ENCODE measurements around the gene TGFBR3. TPM values are rescaled to one million over a fixed set of nuclear protein-coding genes. Genes with fewer than 3 reads are reported as not detected.
"Not testable (repeated sequence)": the region's sequence is repeated elsewhere in the genome, so short reads cannot be mapped to it uniquely, and the experiment has no call there.

The TGFBR3 gene
- total and polyA plus RNA-seq, 2 of the 8 experiments (the other 6 are each of a cell fraction or from before 2014, with no cell fraction given) = 2.0 to 6.1 TPM

DNA sequence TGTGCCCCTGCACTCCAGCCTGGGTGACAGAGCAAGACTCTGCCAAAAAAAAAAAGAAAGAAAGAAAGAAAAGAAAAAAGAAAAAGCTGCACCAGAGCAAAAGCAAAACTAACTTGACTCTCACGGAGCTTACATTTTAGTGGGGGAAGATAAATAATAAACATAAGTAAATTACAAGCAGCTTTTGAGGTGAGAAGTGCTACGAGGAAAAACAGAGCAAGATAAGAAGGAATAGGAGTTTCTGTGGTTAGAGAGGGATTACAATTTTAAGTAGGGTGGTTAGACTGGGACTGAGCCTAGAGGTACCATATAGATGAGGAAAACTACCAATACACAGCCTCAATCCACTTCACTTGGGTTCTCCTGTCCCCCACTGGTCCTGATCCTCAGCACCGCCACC, 43.9 kb downstream of the TGFBR3 start:
- Histone ChIP-seq H3K56ac (replicated peaks; ENCODE audit: insufficient read length, low read depth, low read length) (no peak overlapping the region), H2BK12ac (ENCODE audit: low read depth, low read length) (no peak overlapping the region), H3K27me3 (replicated peaks in 1 of 4; ENCODE audit: control insufficient read depth in 3 of 4, extremely low read depth in 1 of 4, insufficient read depth in 3 of 4, low read length in 3 of 4) (no peaks in the 10 kb centered on the region), H3K9ac (replicated peaks in 1 of 4; ENCODE audit: extremely low read depth in 1 of 4, low read depth in 3 of 4, low read length in 3 of 4) (no peak overlapping the region), H3K23me2 (ENCODE audit: low read depth, low read length) (no peaks in the 10 kb centered on the region), H2AFZ (ENCODE audit: low read length) (no peak overlapping the region), H2BK20ac (ENCODE audit: low read length) (no peak overlapping the region), H3K18ac (ENCODE audit: extremely low read depth, low read length) (no peak overlapping the region), H3K27ac (ENCODE audit: low read depth, low read length) (no peak overlapping the region), H3K9me3 (ENCODE audit: insufficient read depth in 2 of 2, low read depth in 1 of 2, low read length in 1 of 2) (no peaks in the 10 kb centered on the region), H2BK5ac (ENCODE audit: low read depth, low read length) (no peak overlapping the region), H3K23ac (ENCODE audit: insufficient read length) (no peak overlapping the region), H3K4me2 (ENCODE audit: insufficient read depth in 1 of 2, low read depth in 2 of 2, low read length in 2 of 2) (no peak overlapping the region), H3K4me1 (replicated peaks in 1 of 4; ENCODE audit: control insufficient read depth in 3 of 4, insufficient read depth in 4 of 4, low read length in 3 of 4) (no peaks in the 10 kb centered on the region; a peak in 1 of 7 replicates), H4K5ac (ENCODE audit: insufficient read length, low read depth, low read length) (no peak overlapping the region), H3K14ac (ENCODE audit: insufficient read length) (no peak overlapping the region), H2BK120ac (replicated peaks; ENCODE audit: low read depth, low read length) (no peak overlapping the region), H2BK15ac (ENCODE audit: low read length) (no peak overlapping the region), H4K8ac (ENCODE audit: extremely low read depth, insufficient read depth, low read length) (no peak overlapping the region), H3K4ac (replicated peaks; ENCODE audit: insufficient read length, low read depth, low read length) (no peak overlapping the region), H2AK5ac (ENCODE audit: low read depth, low read length) (no peak overlapping the region), H4K91ac (replicated peaks; ENCODE audit: insufficient read length, low read length) (no peak overlapping the region), H3K79me1 (ENCODE audit: low read depth, low read length) (no peaks in the 10 kb centered on the region), H3K4me3 (ENCODE audit: extremely low read depth in 1 of 4, insufficient read depth in 2 of 4, low read depth in 3 of 4, low read length in 4 of 4) (no peak overlapping the region), H3K79me2 (ENCODE audit: control insufficient read depth in 1 of 2, insufficient read depth in 2 of 2, low read length in 2 of 2) (no peaks in the 10 kb centered on the region), H3K36me3 (ENCODE audit: control insufficient read depth in 2 of 4, insufficient read depth in 4 of 4, low read length in 3 of 4) (no peaks in the 10 kb centered on the region), H4K20me1 (replicated peaks in 1 of 2; ENCODE audit: control insufficient read depth in 1 of 2, insufficient read depth in 2 of 2, low read length in 2 of 2) (no peaks in the 10 kb centered on the region)
- ChIA-PET POLR2A (ENCODE audit: partially characterized antibody) (no interaction called here), CTCF (ENCODE audit: partially characterized antibody) (interaction anchor here (1.0 kb wide), 1 partner anchor 9 kb away, joined by 3 read pairs; no protein-coding TSS in a partner anchor)
- FAIRE-seq (no peak), DNase-seq (ENCODE audit: low read depth in 1 of 2, low spot score in 2 of 2) (no peak)
- TF ChIP-seq HDAC6 (IDR thresholded peaks at IDR 0.05; ENCODE audit: low read depth, low read length) = no peak
- TF ChIP-seq CREB1 (IDR thresholded peaks at IDR 0.05) = no peak
- no peak for TF ChIP-seq POU5F1 (IDR thresholded peaks at IDR 0.05; ENCODE audit: low read depth, low read length)
- no peak for TF ChIP-seq SUZ12 (IDR thresholded peaks at IDR 0.05; ENCODE audit: low read length)
- 88% methylated on average over 3 of the region's 3 CpGs; no CpG with 5 or more reads in 1 of the 2 experiments for WGBS, 2 experiments (ENCODE audit: extremely low coverage in 1 of 2, insufficient coverage in 1 of 2, insufficient read length in 1 of 2, insufficient replicate concordance in 2 of 2, low coverage in 1 of 2, low lambda C conversion rate in 2 of 2, missing lambda C conversion rate in 1 of 2)

GRCh38 chr1:91840276-91840675, 45.7 kb downstream of the TGFBR3 start:
- H4K8ac ChIP-seq (ENCODE audit: extremely low read depth, insufficient read depth, low read length); H3K27ac ChIP-seq (ENCODE audit: low read depth, low read length); H3K9me3 ChIP-seq (ENCODE audit: insufficient read depth in 2 of 2, low read depth in 1 of 2, low read length in 1 of 2); H3K56ac ChIP-seq (replicated peaks; ENCODE audit: insufficient read length, low read depth, low read length); H3K9ac ChIP-seq (replicated peaks in 1 of 4; ENCODE audit: extremely low read depth in 1 of 4, low read depth in 3 of 4, low read length in 3 of 4); H4K91ac ChIP-seq (replicated peaks; ENCODE audit: insufficient read length, low read length); H3K4me3 ChIP-seq (ENCODE audit: extremely low read depth in 1 of 4, insufficient read depth in 2 of 4, low read depth in 3 of 4, low read length in 4 of 4); H3K4me2 ChIP-seq (ENCODE audit: insufficient read depth in 1 of 2, low read depth in 2 of 2, low read length in 2 of 2); H2AK5ac ChIP-seq (ENCODE audit: low read depth, low read length); H3K36me3 ChIP-seq (ENCODE audit: control insufficient read depth in 2 of 4, insufficient read depth in 4 of 4, low read length in 3 of 4); H3K79me1 ChIP-seq (ENCODE audit: low read depth, low read length); H3K23ac ChIP-seq (ENCODE audit: insufficient read length); H3K4me1 ChIP-seq (replicated peaks in 1 of 4; ENCODE audit: control insufficient read depth in 3 of 4, insufficient read depth in 4 of 4, low read length in 3 of 4); H2BK120ac ChIP-seq (replicated peaks; ENCODE audit: low read depth, low read length); H3K18ac ChIP-seq (ENCODE audit: extremely low read depth, low read length); H4K5ac ChIP-seq (ENCODE audit: insufficient read length, low read depth, low read length); FAIRE-seq; CTCF ChIA-PET (ENCODE audit: partially characterized antibody); H2BK12ac ChIP-seq (ENCODE audit: low read depth, low read length); DNase-seq (ENCODE audit: low read depth in 1 of 2, low spot score in 2 of 2); H3K14ac ChIP-seq (ENCODE audit: insufficient read length); H3K4ac ChIP-seq (replicated peaks; ENCODE audit: insufficient read length, low read depth, low read length); H2BK15ac ChIP-seq (ENCODE audit: low read length); H3K79me2 ChIP-seq (ENCODE audit: control insufficient read depth in 1 of 2, insufficient read depth in 2 of 2, low read length in 2 of 2); H3K27me3 ChIP-seq (replicated peaks in 1 of 4; ENCODE audit: control insufficient read depth in 3 of 4, extremely low read depth in 1 of 4, insufficient read depth in 3 of 4, low read length in 3 of 4); H2AFZ ChIP-seq (ENCODE audit: low read length); H3K23me2 ChIP-seq (ENCODE audit: low read depth, low read length); H4K20me1 ChIP-seq (replicated peaks in 1 of 2; ENCODE audit: control insufficient read depth in 1 of 2, insufficient read depth in 2 of 2, low read length in 2 of 2); POLR2A ChIA-PET (ENCODE audit: partially characterized antibody); H2BK20ac ChIP-seq (ENCODE audit: low read length); H2BK5ac ChIP-seq (ENCODE audit: low read depth, low read length): not testable (repeated sequence)

Measured in H1 (cell line).